HEK293T (cell line): ENCODE data around the gene SNCG.

ENCODE experiments used
- BHLHE40 ChIP-seq: fragments of 450-650 bp; IDR thresholded peaks from 2 replicates; pipeline ENCODE4 v1.6.1; 2016; ENCODE audit warnings: mild to moderate bottlenecking, moderate library complexity, borderline replicate concordance
- CTBP1 ChIP-seq: fragments of 450-650 bp; IDR thresholded peaks from 2 replicates; pipeline ENCODE4 v1.6.1; 2016; ENCODE audit warnings: borderline replicate concordance
- FOXK2 ChIP-seq: fragments of 450-650 bp; IDR thresholded peaks from 2 replicates; pipeline ENCODE4 v1.6.1; 2016; ENCODE audit warnings: mild to moderate bottlenecking
- FOXM1 ChIP-seq: fragments of 450-650 bp; IDR thresholded peaks from 2 replicates; pipeline ENCODE4 v1.6.1; 2017; ENCODE audit warnings: mild to moderate bottlenecking, borderline replicate concordance
- LEF1 ChIP-seq: fragments of 450-650 bp; IDR thresholded peaks from 2 replicates; pipeline ENCODE4 v1.6.1; 2017; ENCODE audit warnings: mild to moderate bottlenecking, borderline replicate concordance
- SP1 ChIP-seq: fragments of 450-650 bp; IDR thresholded peaks from 2 replicates; pipeline ENCODE4 v1.6.1; 2017
- SUZ12 ChIP-seq: fragments of 450-650 bp; IDR thresholded peaks from 2 replicates; pipeline ENCODE4 v1.6.1; 2016; ENCODE audit warnings: mild to moderate bottlenecking
- TARDBP ChIP-seq: fragments of 450-650 bp; IDR thresholded peaks from 2 replicates; pipeline ENCODE4 v1.6.1; 2016
- TF ChIP-seq, protein P1 (sequence below): fragments of 450-650 bp; IDR thresholded peaks from 2 replicates; pipeline ENCODE4 v1.6.1; 2016

DNA sequence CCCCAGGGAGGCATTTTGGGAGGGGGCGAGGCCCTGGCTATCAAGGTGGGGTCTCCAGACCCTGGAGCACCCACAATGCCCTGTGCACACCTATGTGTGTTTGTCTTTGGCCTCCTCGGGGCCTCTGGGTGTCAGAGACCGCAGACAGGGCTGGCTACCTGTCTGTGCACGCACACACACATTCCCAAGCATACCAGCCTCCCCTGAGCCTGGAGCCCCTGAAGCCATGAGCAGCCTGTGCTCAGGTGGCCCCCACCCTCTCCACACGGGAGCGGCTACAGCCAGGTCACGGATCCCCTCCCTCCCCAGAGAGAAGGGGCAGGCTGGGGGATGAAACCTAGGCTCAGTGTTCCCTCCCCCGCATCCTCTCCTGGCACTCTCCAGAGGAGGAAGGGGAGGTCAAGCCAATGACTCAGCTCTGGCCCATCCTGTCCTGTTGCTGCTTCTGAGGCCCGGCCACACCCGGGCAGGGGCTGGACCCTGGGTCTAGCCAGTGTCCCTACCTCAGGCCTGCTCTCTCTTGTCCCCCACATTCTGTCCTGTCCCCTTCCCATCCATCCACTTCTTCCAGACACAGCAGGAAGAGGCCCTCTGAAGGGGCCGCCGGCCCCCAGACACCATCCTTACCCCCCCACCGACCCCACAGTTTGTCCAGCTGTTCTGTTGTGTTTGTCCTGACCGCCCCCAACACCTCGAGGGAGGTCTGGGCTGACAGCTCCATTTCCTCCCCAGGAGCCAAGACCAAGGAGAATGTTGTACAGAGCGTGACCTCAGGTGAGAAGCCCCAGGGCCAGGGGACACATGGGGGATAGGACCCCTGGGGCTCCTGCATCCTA, 720 bp downstream of the SNCG start:
- no peak for TF ChIP-seq FOXK2
- TF ChIP-seq, protein P1, sequence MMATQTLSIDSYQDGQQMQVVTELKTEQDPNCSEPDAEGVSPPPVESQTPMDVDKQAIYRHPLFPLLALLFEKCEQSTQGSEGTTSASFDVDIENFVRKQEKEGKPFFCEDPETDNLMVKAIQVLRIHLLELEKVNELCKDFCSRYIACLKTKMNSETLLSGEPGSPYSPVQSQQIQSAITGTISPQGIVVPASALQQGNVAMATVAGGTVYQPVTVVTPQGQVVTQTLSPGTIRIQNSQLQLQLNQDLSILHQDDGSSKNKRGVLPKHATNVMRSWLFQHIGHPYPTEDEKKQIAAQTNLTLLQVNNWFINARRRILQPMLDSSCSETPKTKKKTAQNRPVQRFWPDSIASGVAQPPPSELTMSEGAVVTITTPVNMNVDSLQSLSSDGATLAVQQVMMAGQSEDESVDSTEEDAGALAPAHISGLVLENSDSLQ, result no peak
- TF ChIP-seq SP1, result no peak
- TF ChIP-seq BHLHE40, result no peak
- TF ChIP-seq CTBP1, result no peak
- no peak for TF ChIP-seq LEF1
- TF ChIP-seq FOXM1, result no peak
- TF ChIP-seq TARDBP, result no peak
- no peak for TF ChIP-seq SUZ12
